ENCODE data around the gene TNIP3. TPM values are rescaled to one million over a fixed set of nuclear protein-coding genes. Genes with fewer than 3 reads are reported as not detected.

TNIP3 gene
- total RNA-seq, 5 donors from 2014 or later (not counting 1 experiment from before 2014, with no cell fraction given), result 1.2 to 2.0 (median 1.2) TPM

DNA sequence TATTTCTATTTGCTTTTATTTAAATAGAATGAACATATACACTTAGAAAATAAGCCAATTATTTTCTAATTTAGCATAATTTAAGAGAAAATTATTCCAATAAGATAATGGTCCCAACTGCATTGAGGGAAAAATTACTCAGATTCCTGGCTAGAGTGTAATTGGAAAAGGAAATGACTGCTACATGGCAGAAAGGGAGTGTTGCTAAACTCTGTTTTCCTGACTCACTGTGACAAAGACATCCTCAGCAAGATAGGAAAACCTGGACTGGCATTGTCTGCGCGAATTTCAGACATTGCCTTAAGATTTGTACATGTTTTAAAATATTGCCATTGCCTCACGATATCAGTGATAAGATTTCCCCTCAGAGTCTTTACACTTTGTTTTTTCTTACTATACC, 8.2 kb downstream of the TNIP3 start:
- Mint-ChIP-seq H3K27ac (peak overlapping the region; percentile 70 to 76), H3K9me3 (no peaks in the 10 kb centered on the region), H3K27me3 (no peaks in the 10 kb centered on the region), H3K4me3 (peak overlapping the region; percentile 47 to 97 (median 88)), H3K4me1 (peaks cover 60 to 74% (median 66%) of the 10 kb centered on the region in 3 donors), H3K36me3 (no peaks in the 10 kb centered on the region)
- no peaks in the 10 kb centered on the region for H3K36me3 ChIP-seq (ENCODE audit: control insufficient read depth in 2 of 2, extremely low read depth in 1 of 2, insufficient read depth in 1 of 2, low read length in 1 of 2)
- no CpG with 5 or more reads among the region's 3 CpGs for WGBS (ENCODE audit: insufficient coverage)
- CTCF ChIA-PET, result interaction anchor here (0.6 to 2.2 kb wide), 2 partner anchors 18 to 35 kb away, joined by 3 to 7 read pairs; no protein-coding TSS in a partner anchor
- DNase-seq, result no peak
- H3K27ac ChIP-seq (ENCODE audit: low read length), result peak overlapping the region; percentile 73
- H3K9me3 ChIP-seq, result no peaks in the 10 kb centered on the region
- peaks cover 32 to 61% of the 10 kb centered on the region in 2 experiments for H3K4me1 ChIP-seq (ENCODE audit: control insufficient read depth in 1 of 2, extremely low read depth in 1 of 2, insufficient read depth in 2 of 2, low read length in 2 of 2)
- no peak overlapping the region for H3K4me3 ChIP-seq (ENCODE audit: control insufficient read depth in 1 of 2, extremely low read depth in 1 of 2, low read length in 1 of 2)
- no peaks in the 10 kb centered on the region for H3K27me3 ChIP-seq (replicated peaks in 1 of 2; ENCODE audit: control insufficient read depth in 2 of 2, extremely low read depth in 1 of 2, insufficient read depth in 2 of 2, low read length in 1 of 2)
- no peak for ATAC-seq (replicated peaks in 1 of 4)
- POLR2A ChIA-PET, result no interaction called here

DNA sequence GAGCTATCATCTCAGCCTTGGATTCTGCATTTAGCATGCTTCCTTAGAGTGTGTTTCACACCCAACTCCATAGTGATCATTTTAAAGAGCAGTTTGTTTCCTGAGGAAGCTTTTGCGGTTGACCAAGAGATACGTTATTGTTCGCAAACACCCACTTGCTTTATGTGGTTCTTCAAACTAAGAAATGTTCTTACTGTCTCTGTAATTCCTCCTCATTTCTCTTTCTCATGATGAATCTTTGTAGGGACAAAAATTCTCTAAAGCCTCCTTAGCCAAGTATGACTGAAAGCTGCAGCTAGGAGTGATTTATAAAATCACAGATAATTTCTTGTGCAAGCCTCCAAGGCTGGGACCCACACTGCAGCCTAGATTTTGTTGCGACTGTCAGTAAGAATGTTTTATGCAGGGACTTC, 10.0 kb downstream of the TNIP3 start:
- peak overlapping the region; percentile 89 for H3K27ac Mint-ChIP-seq
- CTCF ChIA-PET, result interaction anchor here in 1 of 2 donors (0.6 to 1.8 kb wide), 2 partner anchors 8 to 36 kb away, joined by 3 to 9 read pairs; no protein-coding TSS in a partner anchor
- no peaks in the 10 kb centered on the region for H3K9me3 Mint-ChIP-seq
- H3K4me1 Mint-ChIP-seq, result peaks cover 69 to 82% (median 73%) of the 10 kb centered on the region in 3 donors
- peak overlapping the region; percentile 73 for H3K27ac ChIP-seq (ENCODE audit: low read length)
- H3K9me3 ChIP-seq, result no peaks in the 10 kb centered on the region
- no peaks in the 10 kb centered on the region for H3K27me3 Mint-ChIP-seq
- no peaks in the 10 kb centered on the region for H3K36me3 ChIP-seq (ENCODE audit: control insufficient read depth in 2 of 2, extremely low read depth in 1 of 2, insufficient read depth in 1 of 2, low read length in 1 of 2)
- ATAC-seq (replicated peaks in 1 of 4) (peak; percentile 89 to 96 (median 94)), DNase-seq (peak in 17 of 35 experiments; percentile 9 to 72 (median 28))
- H3K27me3 ChIP-seq (replicated peaks in 1 of 2; ENCODE audit: control insufficient read depth in 2 of 2, extremely low read depth in 1 of 2, insufficient read depth in 2 of 2, low read length in 1 of 2), result no peaks in the 10 kb centered on the region
- H3K4me3 Mint-ChIP-seq, result peak overlapping the region; percentile 49 to 59 (median 57)
- H3K36me3 Mint-ChIP-seq, result no peaks in the 10 kb centered on the region
- H3K4me1 ChIP-seq (ENCODE audit: control insufficient read depth in 1 of 2, extremely low read depth in 1 of 2, insufficient read depth in 2 of 2, low read length in 2 of 2), result peaks cover 32 to 65% of the 10 kb centered on the region in 2 experiments
- POLR2A ChIA-PET, result no interaction called here
- 0% methylated on average over 1 of the region's 4 CpGs for WGBS (ENCODE audit: insufficient coverage)
- H3K4me3 ChIP-seq (ENCODE audit: control insufficient read depth in 1 of 2, extremely low read depth in 1 of 2, low read length in 1 of 2), result peak overlapping the region in 1 of 2 donors; percentile 7

DNA sequence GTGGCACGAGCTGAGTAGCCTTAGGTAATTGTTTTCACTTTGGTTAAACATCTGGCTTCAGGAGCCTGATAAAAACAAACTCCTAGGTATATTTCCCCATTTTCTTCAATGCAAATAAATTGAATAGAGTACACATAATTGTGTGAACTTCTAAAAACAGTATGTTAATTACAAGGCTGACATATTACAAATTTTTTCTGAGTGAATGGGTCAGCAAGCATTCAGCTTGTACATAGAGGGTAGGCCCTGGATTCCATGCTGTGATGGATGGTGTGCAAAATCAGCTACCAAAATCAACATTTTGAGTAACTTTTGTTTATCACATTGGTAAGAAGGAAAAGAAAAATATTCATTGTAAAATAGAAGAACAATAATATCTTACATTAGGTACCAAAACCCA, 12.2 kb downstream of the TNIP3 start:
- Mint-ChIP-seq H3K4me1 (peaks cover 64 to 83% (median 76%) of the 10 kb centered on the region in 3 donors), H3K4me3 (no peak overlapping the region), H3K27ac (peak overlapping the region; percentile 27 to 58), H3K27me3 (no peaks in the 10 kb centered on the region), H3K9me3 (no peaks in the 10 kb centered on the region), H3K36me3 (peaks cover 2% of the 10 kb centered on the region)
- ChIA-PET CTCF (interaction anchor here (0.5 to 1.8 kb wide), 6 partner anchors 18 to 1862 kb away, joined by 3 to 8 read pairs (median 4); no protein-coding TSS in a partner anchor), POLR2A (no interaction called here)
- Histone ChIP-seq H3K27ac (ENCODE audit: low read length) (no peak overlapping the region), H3K36me3 (ENCODE audit: control insufficient read depth in 2 of 2, extremely low read depth in 1 of 2, insufficient read depth in 1 of 2, low read length in 1 of 2) (no peaks in the 10 kb centered on the region), H3K4me3 (ENCODE audit: control insufficient read depth in 1 of 2, extremely low read depth in 1 of 2, low read length in 1 of 2) (no peak overlapping the region), H3K27me3 (replicated peaks in 1 of 2; ENCODE audit: control insufficient read depth in 2 of 2, extremely low read depth in 1 of 2, insufficient read depth in 2 of 2, low read length in 1 of 2) (no peaks in the 10 kb centered on the region), H3K4me1 (ENCODE audit: control insufficient read depth in 1 of 2, extremely low read depth in 1 of 2, insufficient read depth in 2 of 2, low read length in 2 of 2) (peaks cover 23 to 69% of the 10 kb centered on the region in 2 experiments), H3K9me3 (no peaks in the 10 kb centered on the region)
- ATAC-seq (replicated peaks in 1 of 4) (no peak), DNase-seq (no peak)
- WGBS (ENCODE audit: insufficient coverage), result no CpG with 5 or more reads among the region's 1 CpG

DNA sequence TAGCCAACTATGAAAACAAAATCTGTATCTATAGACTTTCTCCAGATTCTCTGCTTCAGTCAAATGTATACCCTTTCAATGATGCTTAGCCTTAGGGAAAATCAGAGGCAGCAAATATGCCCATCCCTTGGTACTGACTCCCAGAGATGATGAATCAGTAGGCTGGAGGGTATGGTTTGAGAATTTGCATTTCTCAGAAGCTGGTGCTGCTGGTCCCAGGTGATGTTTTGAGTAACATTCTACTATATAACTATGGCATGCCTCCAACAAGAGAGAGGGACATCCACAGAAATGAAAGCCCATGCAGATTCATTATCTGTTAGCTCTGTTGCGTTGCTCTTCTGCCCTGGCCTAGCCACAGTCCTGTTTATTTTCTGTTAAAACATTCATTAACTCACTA, 13.6 kb downstream of the TNIP3 start:
- Mint-ChIP-seq H3K36me3 (peaks cover 2% of the 10 kb centered on the region), H3K4me1 (peaks cover 55 to 74% (median 66%) of the 10 kb centered on the region in 3 donors), H3K27me3 (no peaks in the 10 kb centered on the region), H3K27ac (no peak overlapping the region), H3K4me3 (no peak overlapping the region), H3K9me3 (no peaks in the 10 kb centered on the region)
- whole genome bisulfite sequencing (ENCODE audit: insufficient coverage), result no CpG with 5 or more reads among the region's 1 CpG
- POLR2A ChIA-PET, result no interaction called here
- Histone ChIP-seq H3K27me3 (replicated peaks in 1 of 2; ENCODE audit: control insufficient read depth in 2 of 2, extremely low read depth in 1 of 2, insufficient read depth in 2 of 2, low read length in 1 of 2) (no peaks in the 10 kb centered on the region), H3K4me1 (ENCODE audit: control insufficient read depth in 1 of 2, extremely low read depth in 1 of 2, insufficient read depth in 2 of 2, low read length in 2 of 2) (peaks cover 17 to 62% of the 10 kb centered on the region in 2 experiments), H3K27ac (ENCODE audit: low read length) (no peak overlapping the region), H3K36me3 (ENCODE audit: control insufficient read depth in 2 of 2, extremely low read depth in 1 of 2, insufficient read depth in 1 of 2, low read length in 1 of 2) (no peaks in the 10 kb centered on the region), H3K9me3 (no peaks in the 10 kb centered on the region), H3K4me3 (ENCODE audit: control insufficient read depth in 1 of 2, extremely low read depth in 1 of 2, low read length in 1 of 2) (no peak overlapping the region)
- no peak for ATAC-seq (replicated peaks in 1 of 4)
- CTCF ChIA-PET, result interaction anchor here in 1 of 2 donors (1.2 kb wide), 1 partner anchor 33 kb away, joined by 3 read pairs; no protein-coding TSS in a partner anchor
- no peak for DNase-seq

DNA sequence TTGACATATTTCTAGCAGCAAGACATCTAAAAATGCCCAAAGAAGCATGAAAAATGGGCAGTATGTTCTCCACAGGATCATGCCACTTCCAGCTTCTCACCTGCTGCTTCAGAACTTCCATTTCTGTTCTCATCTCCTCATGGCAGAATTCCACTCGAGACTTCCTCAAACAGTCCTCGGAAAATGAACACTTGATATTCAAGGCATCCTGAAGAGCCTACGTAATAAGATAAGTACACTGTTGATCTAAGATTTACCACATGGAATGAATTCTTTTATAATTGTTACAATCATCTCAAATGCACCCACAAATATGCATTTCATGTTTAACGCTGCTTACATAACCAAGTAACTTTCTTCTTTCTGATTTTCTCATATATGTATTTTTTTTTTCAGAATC, 14.1 kb downstream of the TNIP3 start:
- Mint-ChIP-seq H3K9me3 (no peaks in the 10 kb centered on the region), H3K27ac (no peak overlapping the region), H3K27me3 (no peaks in the 10 kb centered on the region), H3K4me3 (no peak overlapping the region), H3K4me1 (peaks cover 50 to 70% (median 61%) of the 10 kb centered on the region in 3 donors), H3K36me3 (peaks cover 2% of the 10 kb centered on the region)
- Histone ChIP-seq H3K27me3 (replicated peaks in 1 of 2; ENCODE audit: control insufficient read depth in 2 of 2, extremely low read depth in 1 of 2, insufficient read depth in 2 of 2, low read length in 1 of 2) (no peaks in the 10 kb centered on the region), H3K4me3 (ENCODE audit: control insufficient read depth in 1 of 2, extremely low read depth in 1 of 2, low read length in 1 of 2) (no peak overlapping the region), H3K4me1 (ENCODE audit: control insufficient read depth in 1 of 2, extremely low read depth in 1 of 2, insufficient read depth in 2 of 2, low read length in 2 of 2) (peaks cover 14 to 57% of the 10 kb centered on the region in 2 experiments), H3K27ac (ENCODE audit: low read length) (no peak overlapping the region), H3K36me3 (ENCODE audit: control insufficient read depth in 2 of 2, extremely low read depth in 1 of 2, insufficient read depth in 1 of 2, low read length in 1 of 2) (no peaks in the 10 kb centered on the region), H3K9me3 (no peaks in the 10 kb centered on the region)
- no CpG with 5 or more reads among the region's 4 CpGs for WGBS (ENCODE audit: insufficient coverage)
- no peak for DNase-seq
- no peak for ATAC-seq (replicated peaks in 1 of 4)
- ChIA-PET CTCF (interaction anchor here in 1 of 2 donors (1.2 kb wide), 1 partner anchor 33 kb away, joined by 3 read pairs; no protein-coding TSS in a partner anchor), POLR2A (no interaction called here)

DNA sequence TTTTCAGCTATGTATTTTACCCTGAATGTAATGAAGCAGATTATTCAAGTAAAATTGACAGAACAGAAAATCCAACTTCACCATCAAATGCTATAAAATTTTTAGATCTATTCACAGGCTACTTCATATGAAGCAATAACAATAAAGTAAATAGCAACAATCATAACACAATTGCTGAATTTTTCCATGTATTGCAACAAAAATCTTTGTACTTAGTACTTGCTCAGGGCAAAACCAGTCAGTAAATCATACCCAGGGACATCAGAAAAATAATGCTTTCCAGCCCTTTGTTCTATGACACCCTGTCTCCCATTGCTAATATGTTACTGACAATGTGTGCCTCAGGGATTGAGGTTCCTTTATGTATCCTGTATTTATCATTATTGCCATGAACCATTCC, 15.5 kb downstream of the TNIP3 start:
- H3K4me1 Mint-ChIP-seq, result peaks cover 42 to 65% (median 51%) of the 10 kb centered on the region in 3 donors
- POLR2A ChIA-PET, result no interaction called here

More for the DNA sequence above, 15.5 kb downstream of the TNIP3 start:
- H3K27me3 Mint-ChIP-seq, result no peaks in the 10 kb centered on the region
- CTCF ChIA-PET, result interaction anchor here in 1 of 2 donors (0.7 kb wide), 1 partner anchor 11 kb away, joined by 3 read pairs; no protein-coding TSS in a partner anchor
- H3K9me3 Mint-ChIP-seq, result no peaks in the 10 kb centered on the region
- peaks cover 3 to 48% of the 10 kb centered on the region in 2 experiments for H3K4me1 ChIP-seq (ENCODE audit: control insufficient read depth in 1 of 2, extremely low read depth in 1 of 2, insufficient read depth in 2 of 2, low read length in 2 of 2)
- DNase-seq (no peak), ATAC-seq (replicated peaks in 1 of 4) (no peak)
- H3K4me3 Mint-ChIP-seq, result no peak overlapping the region
- peak overlapping the region in 1 of 2 donors; percentile 56 for H3K27ac Mint-ChIP-seq
- H3K36me3 Mint-ChIP-seq, result peaks cover 2% of the 10 kb centered on the region
- no peaks in the 10 kb centered on the region for H3K27me3 ChIP-seq (replicated peaks in 1 of 2; ENCODE audit: control insufficient read depth in 2 of 2, extremely low read depth in 1 of 2, insufficient read depth in 2 of 2, low read length in 1 of 2)
- no peak overlapping the region for H3K27ac ChIP-seq (ENCODE audit: low read length)
- no peaks in the 10 kb centered on the region for H3K36me3 ChIP-seq (ENCODE audit: control insufficient read depth in 2 of 2, extremely low read depth in 1 of 2, insufficient read depth in 1 of 2, low read length in 1 of 2)
- no peaks in the 10 kb centered on the region for H3K9me3 ChIP-seq
- H3K4me3 ChIP-seq (ENCODE audit: control insufficient read depth in 1 of 2, extremely low read depth in 1 of 2, low read length in 1 of 2), result no peak overlapping the region

Data from T-cell (primary cell).